ENCODE results near the gene TENT4B. TPM values are rescaled to one million over a fixed set of nuclear protein-coding genes. Genes with fewer than 3 reads are reported as not detected.

The TENT4B gene
- total RNA-seq, 1 experiment from 2014 or later = 13.0 TPM

DNA sequence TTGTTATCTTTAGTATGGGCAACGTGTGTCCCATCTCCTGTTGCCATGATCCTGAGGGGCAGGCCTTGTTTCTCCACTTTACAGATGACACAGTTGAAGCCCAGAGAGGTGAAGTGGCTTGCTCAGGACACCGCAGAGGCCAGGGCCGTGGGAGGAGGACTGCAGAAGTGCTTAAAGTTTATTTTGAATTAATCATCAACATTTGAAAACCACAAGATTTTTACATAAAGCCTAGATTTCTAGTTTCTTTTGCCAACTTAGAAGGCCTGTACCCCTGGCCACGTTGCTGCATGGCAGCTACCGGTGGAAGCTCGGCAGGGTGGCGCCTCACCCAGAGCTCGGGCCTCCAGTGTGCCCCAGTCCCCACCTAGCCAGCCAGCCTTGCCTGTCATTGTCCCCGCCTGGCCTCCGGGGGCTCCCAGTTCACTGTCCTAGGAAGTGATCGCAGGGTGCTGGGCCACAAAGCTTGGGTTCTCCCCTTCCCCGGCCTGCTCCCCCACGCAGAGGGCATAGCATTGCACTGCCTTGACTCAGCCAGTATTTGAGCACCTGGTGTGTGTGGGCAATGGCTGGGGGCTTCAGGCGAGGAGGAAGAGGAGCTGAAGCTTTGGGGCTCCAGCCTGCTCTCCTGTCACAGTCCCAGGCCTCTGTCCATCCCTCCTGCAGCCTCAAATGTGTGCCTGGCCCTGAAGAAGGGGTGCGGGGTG lies 98.4 kb downstream of the TENT4B start:
- no peaks in the 10 kb centered on the region for H3K27me3 ChIP-seq (ENCODE audit: insufficient read depth, low read length)
- H3K27ac ChIP-seq (ENCODE audit: insufficient read length, low read depth, low read length) = no peak overlapping the region
- TF ChIP-seq, protein P1, sequence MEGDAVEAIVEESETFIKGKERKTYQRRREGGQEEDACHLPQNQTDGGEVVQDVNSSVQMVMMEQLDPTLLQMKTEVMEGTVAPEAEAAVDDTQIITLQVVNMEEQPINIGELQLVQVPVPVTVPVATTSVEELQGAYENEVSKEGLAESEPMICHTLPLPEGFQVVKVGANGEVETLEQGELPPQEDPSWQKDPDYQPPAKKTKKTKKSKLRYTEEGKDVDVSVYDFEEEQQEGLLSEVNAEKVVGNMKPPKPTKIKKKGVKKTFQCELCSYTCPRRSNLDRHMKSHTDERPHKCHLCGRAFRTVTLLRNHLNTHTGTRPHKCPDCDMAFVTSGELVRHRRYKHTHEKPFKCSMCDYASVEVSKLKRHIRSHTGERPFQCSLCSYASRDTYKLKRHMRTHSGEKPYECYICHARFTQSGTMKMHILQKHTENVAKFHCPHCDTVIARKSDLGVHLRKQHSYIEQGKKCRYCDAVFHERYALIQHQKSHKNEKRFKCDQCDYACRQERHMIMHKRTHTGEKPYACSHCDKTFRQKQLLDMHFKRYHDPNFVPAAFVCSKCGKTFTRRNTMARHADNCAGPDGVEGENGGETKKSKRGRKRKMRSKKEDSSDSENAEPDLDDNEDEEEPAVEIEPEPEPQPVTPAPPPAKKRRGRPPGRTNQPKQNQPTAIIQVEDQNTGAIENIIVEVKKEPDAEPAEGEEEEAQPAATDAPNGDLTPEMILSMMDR (conservative IDR thresholded peaks at IDR 0.05) = no peak
- H2BK5ac ChIP-seq (ENCODE audit: insufficient read length, low read length) = no peak overlapping the region
- no peak overlapping the region for H2BK12ac ChIP-seq (ENCODE audit: insufficient read length, low read depth, low read length)
- no peaks in the 10 kb centered on the region for H3K36me3 Mint-ChIP-seq (ENCODE audit: insufficient read depth in 1 of 3, low read depth in 3 of 3)
- no peak overlapping the region for H3K4me2 ChIP-seq (ENCODE audit: insufficient read depth, insufficient read length, low read length)
- H4K91ac ChIP-seq (ENCODE audit: insufficient read length, low read depth, low read length) = no peak overlapping the region
- H3K9me3 Mint-ChIP-seq = no peaks in the 10 kb centered on the region
- H4K5ac ChIP-seq (ENCODE audit: insufficient read length, low read depth, low read length) = no peak overlapping the region
- H3K27me3 Mint-ChIP-seq (ENCODE audit: low read depth) = peaks cover 11% of the 10 kb centered on the region
- no peak overlapping the region for H3K18ac ChIP-seq (ENCODE audit: insufficient read length, low read depth, low read length)
- H3K27ac Mint-ChIP-seq = no peak overlapping the region
- H3K4ac ChIP-seq (ENCODE audit: low read depth, low read length) = no peak overlapping the region
- no peak overlapping the region for H4K8ac ChIP-seq (replicated peaks; ENCODE audit: insufficient read length, low read depth, low read length)
- DNase-seq = no peak
- no peaks in the 10 kb centered on the region for H3K79me2 ChIP-seq (ENCODE audit: insufficient read depth, low read length)
- H3K23me2 ChIP-seq (ENCODE audit: insufficient read length, low read depth, low read length, poor library complexity, severe bottlenecking) = peaks cover under 1% of the 10 kb centered on the region
- no peak overlapping the region for H3K9ac ChIP-seq (ENCODE audit: extremely low read depth, insufficient read length, low read length)
- H3K4me1 ChIP-seq (ENCODE audit: insufficient read depth, low read length) = no peaks in the 10 kb centered on the region; the same call in 1 of the 2 replicates
- H3T11ph ChIP-seq (ENCODE audit: low read length) = no peak overlapping the region
- H3K23ac ChIP-seq (ENCODE audit: insufficient read length, low read depth, low read length) = no peak overlapping the region
- H3K4me3 Mint-ChIP-seq = no peak overlapping the region
- no peak overlapping the region for H2AK5ac ChIP-seq (ENCODE audit: insufficient read length, low read length)
- no peak overlapping the region for H3K56ac ChIP-seq (ENCODE audit: insufficient read length, low read depth, low read length)
- H2BK20ac ChIP-seq (ENCODE audit: low read depth, low read length, poor library complexity, severe bottlenecking) = no peak overlapping the region
- H3K4me1 Mint-ChIP-seq = peaks cover 15 to 40% of the 10 kb centered on the region in 2 experiments
- H2BK120ac ChIP-seq (ENCODE audit: low read depth, low read length, poor library complexity, severe bottlenecking) = no peak overlapping the region
- no peaks in the 10 kb centered on the region for H4K20me1 ChIP-seq (ENCODE audit: control insufficient read depth, insufficient read depth, insufficient read length)
- H3K9me3 ChIP-seq (ENCODE audit: control insufficient read depth, low read depth, low read length) = no peaks in the 10 kb centered on the region
- no peak overlapping the region for H2AFZ ChIP-seq (ENCODE audit: low read length)
- no CpG with 5 or more reads among the region's 15 CpGs for WGBS (ENCODE audit: extremely low coverage, insufficient read length, low lambda C conversion rate)
- no peak overlapping the region for H2BK15ac ChIP-seq (ENCODE audit: low read depth, low read length)
- H3K14ac ChIP-seq (ENCODE audit: insufficient read depth, low read length) = no peak overlapping the region; the same call in 1 of the 2 replicates
- H3K79me1 ChIP-seq (ENCODE audit: insufficient read depth, low read depth, low read length, poor library complexity, severe bottlenecking) = no peaks in the 10 kb centered on the region
